HG03064 (cell line): ENCODE measurements around the gene TBCD.
"Not testable (repeated sequence)": the region's sequence is repeated elsewhere in the genome, so short reads cannot be mapped to it uniquely, and the experiment has no call there.

Source experiments
- ATAC-seq: cut with Tn5 transposase; IDR thresholded peaks from one replicate; pipeline ENCODE4 v1.9.1; 2021; ENCODE audit warnings: low read depth; ENCODE audit not compliant: unreplicated experiment

TBCD gene

GRCh38 chr17:82754297-82755208 lies 2.7 kb downstream of the TBCD start:
- ATAC-seq = no peak

GRCh38 chr17:82756166-82756565 lies 4.3 kb downstream of the TBCD start:
- no peak for ATAC-seq

GRCh38 chr17:82765371-82765770 lies 13.5 kb downstream of the TBCD start:
- no peak for ATAC-seq

- no peak for ATAC-seq
Observed at GRCh38 chr17:82767041-82767754, 15.3 kb downstream of the TBCD start.

GRCh38 chr17:82769041-82769440 lies 17.2 kb downstream of the TBCD start:
- ATAC-seq = no peak

GRCh38 chr17:82772026-82772425 lies 20.2 kb downstream of the TBCD start:
- ATAC-seq = no peak

GRCh38 chr17:82774456-82774855 lies 22.6 kb downstream of the TBCD start:
- not testable (repeated sequence) for ATAC-seq

- no peak for ATAC-seq
Observed at GRCh38 chr17:82775001-82775823, 23.3 kb downstream of the TBCD start.

- no peak for ATAC-seq
Observed at GRCh38 chr17:82776454-82776853, 24.6 kb downstream of the TBCD start.

GRCh38 chr17:82777778-82778375 lies 26.0 kb downstream of the TBCD start:
- ATAC-seq = not testable (repeated sequence)

- ATAC-seq = no peak
Observed at GRCh38 chr17:82779541-82779940, 27.7 kb downstream of the TBCD start.

- ATAC-seq = no peak
Observed at GRCh38 chr17:82780195-82780594, 28.3 kb downstream of the TBCD start.

- ATAC-seq = no peak
Observed at GRCh38 chr17:82780971-82781893, 29.4 kb downstream of the TBCD start.

- ATAC-seq = no peak
Observed at GRCh38 chr17:82781894-82782274, 30.0 kb downstream of the TBCD start.

GRCh38 chr17:82782657-82783207 lies 30.9 kb downstream of the TBCD start:
- ATAC-seq = no peak

- ATAC-seq = no peak
Observed at GRCh38 chr17:82783498-82783897, 31.6 kb downstream of the TBCD start.

GRCh38 chr17:82785581-82785980 lies 33.7 kb downstream of the TBCD start:
- ATAC-seq = not testable (repeated sequence)

GRCh38 chr17:82786427-82786826 lies 34.6 kb downstream of the TBCD start:
- no peak for ATAC-seq
